T-helper 9 cell (primary cell): Measurements from ENCODE around the gene HYAL4.
"Not testable (repeated sequence)": the region's sequence is repeated elsewhere in the genome, so short reads cannot be mapped to it uniquely, and the experiment has no call there.

Source experiments
- DNase-seq: peaks from one replicate; pipeline ENCODE4 v3.0.0-alpha.2; 2020

Gene HYAL4

DNA sequence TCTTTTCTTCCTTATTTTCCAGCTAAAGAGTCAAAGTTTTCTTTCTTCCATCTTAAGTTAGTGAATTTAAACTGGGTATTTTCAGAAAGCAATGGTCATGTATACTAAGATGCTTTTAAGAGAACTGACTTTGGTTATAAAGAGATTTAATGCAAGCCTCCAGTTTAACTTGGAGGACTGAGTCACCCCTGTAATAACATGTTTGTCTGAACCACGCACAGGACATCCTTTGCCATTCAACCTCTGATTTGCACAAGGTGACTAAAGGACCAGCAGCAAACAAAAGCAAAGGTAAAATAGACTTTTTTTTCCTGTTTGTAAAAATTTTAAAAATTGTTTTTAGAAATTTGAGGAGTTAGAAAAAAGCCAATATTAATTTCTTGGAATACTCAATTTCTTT is 2.9 kb downstream of the HYAL4 start:
- DNase-seq = no peak

DNA sequence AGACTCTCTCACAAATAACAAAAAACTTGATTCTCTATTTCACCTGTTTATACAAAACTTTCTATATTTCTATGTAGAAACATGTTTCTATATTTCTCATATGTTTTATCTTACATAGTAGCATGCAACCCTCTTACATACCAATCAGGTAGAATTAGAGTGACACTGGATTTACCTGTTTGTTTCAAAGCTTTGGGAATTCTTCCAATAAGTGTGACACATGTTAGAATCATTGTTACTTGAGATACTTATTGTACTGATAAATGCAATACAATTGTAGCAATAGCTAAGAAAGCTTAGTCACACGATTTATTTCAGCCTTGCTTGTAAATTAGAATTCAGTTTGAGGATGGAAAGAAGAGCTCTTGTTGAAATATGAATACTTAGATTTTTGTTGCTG is 4.9 kb downstream of the HYAL4 start:
- DNase-seq = no peak

DNA sequence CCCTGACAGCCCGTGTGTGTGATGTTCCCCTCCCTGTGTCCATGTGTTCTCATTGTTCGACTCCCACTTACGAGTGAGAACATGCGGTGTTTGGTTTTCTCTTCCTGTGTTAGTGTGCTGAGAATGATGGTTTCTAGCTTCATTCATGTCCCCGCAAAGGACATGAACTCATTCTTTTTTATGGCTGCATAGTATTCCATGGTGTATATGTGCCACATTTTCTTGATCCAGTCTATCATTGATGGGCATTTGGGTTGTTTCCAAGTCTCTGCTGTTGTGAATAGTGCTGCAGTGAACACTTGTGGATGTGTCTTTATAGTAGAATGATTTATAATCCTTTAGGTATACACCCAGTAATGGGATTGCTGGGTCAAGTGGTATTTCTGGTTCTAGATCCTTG is 6.4 kb downstream of the HYAL4 start:
- not testable (repeated sequence) for DNase-seq

DNA sequence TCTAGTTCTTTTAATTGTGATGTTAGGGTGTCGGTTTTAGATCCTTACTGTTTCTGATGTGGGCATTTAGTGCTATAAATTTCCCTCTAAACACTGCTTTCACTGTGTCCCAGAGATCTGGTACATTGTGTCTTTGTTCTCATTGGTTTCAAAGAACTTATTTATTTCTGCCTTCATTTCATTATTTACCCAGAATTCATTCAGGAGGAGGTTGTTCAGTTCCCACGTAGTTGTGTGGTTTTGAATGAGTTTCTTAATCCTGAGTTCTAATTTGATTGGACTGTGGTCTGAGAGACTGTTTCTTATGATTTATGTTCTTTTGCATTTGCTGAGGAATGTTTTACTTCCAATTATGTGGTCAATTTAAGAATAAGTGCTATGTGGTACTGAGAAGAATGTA is 9.3 kb downstream of the HYAL4 start:
- not testable (repeated sequence) for DNase-seq

DNA sequence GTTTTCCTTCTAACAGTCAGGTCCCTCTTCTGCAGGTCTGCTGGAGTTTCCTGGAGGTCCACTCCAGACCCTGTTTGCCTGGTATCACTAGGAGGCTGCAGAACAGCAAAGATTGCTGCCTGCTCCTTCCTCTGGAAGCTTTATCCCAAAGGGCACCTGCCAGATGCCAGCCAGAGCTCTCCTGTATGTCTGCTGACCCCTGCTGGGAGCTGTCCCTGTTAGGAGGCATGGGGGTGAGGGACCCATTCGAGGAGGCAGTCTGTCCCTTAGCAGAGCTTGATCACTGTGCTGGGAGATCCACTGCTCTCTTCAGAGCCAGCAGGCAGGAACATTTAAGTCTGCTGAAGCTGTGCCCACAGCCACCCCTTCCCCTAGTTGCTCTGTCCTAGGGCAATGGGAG is 11.5 kb downstream of the HYAL4 start:
- DNase-seq = not testable (repeated sequence)

DNA sequence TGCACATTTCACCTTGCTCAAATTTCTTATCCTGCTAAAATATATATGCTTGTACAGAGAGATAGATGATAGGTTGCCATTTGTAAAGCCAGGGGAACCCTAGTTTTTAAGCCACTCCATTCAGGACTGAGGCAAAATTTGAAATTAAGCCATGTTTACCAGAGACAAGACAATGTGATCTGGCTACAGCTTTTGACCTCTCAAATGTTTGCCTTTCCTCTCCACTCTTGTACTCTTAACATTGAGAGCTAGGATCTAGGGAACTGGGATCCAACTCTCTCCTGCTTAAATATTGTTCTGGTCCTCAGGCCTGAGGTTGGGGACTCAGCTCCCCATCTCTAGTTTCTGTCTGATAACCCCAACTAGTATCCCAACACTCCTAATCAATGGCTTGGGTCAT is 15.9 kb downstream of the HYAL4 start:
- no peak for DNase-seq

DNA sequence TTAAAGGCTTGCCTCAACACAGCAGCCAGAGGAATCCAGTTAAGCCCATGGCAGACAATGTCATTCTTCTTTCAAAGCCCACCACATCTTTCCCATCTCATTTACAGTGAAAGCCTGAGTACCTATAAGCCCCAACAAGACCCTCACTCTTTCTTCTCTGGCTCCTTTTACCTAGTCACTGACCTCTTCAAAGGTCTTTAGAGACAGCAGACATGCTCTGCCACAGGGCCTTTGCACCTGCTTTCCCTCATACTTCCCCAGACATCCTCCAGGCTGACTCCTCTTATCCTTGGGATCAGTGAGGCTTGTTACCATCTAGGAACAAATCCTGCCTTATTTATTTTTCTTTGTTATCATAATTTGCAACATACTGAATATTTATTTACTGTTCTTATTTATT is 17.8 kb downstream of the HYAL4 start:
- no peak for DNase-seq

DNA sequence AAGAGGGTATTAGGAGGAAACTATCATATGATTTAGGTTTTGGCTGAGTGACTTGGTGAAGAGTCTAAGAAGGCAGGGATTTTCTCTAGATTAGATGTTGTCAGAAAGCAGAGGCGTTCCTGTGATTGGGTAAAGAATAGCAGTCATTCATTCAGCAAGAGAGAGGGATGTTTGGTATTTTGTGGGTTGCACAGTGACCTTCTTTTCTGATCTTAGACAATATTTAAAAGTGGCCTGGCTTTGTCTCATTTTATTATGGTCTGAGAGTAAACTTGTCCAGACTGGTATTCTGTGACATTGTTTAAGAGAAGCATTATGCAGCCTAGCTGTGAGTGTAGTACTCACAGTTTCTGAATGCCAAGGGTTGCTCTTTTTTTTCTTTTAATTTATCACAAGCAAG is 18.5 kb downstream of the HYAL4 start:
- no peak for DNase-seq

DNA sequence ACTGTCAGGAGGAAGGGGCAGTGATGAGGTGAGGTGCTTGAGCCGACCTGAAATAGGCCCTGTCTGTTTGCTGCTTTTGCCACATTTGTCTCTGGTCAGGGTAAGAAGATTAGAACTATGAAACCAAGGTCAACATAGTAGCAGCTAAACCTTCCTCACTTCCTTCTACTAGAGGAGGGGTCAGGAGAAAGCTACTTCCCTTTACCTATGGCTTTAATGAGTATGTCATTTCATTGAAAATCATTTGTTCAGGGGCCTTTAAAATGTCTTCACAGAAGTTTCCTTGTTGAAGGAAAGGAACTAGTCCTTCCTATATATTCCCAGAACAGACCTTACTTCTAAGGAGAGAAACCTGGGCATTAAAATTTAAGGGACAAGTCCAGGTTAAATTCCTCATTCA is 19.0 kb downstream of the HYAL4 start:
- DNase-seq = no peak

DNA sequence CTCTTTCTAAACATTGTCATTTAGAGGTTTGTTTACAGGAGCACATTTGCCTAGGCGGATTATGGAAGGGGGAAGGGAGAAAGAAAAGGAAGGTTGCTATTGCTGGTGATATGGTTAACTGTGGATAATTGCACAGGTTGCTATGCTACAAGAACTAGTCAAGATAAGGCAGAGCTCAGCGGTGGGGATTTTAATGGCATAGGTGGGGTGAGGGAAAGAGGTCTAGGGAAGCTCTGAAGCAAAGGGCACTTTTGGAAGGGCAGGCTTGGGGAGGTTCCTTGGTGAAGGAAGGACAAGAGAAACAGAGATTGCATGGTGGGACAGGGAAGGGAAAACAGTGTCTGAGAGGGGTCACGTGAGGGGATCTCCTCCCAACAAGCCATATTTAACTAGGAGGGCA is 19.5 kb downstream of the HYAL4 start:
- no peak for DNase-seq

DNA sequence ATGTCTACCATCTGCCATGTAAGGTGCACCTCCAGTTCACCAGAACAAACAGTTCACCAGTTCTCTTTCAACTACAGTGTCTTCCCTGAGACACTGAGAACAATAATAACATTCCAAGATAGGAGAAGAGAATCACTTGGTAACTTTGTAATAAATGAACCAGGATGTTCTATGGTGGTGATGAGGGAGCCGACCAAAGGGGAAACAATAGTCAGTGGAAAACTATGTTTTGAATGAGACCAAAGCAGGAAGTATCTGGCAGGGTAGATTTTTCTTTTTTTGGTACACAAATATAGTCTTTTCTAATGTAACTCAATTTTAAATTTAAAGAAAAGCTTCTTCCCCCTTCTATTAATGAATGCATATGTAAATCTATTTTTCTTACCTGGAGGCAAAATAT is 20.0 kb downstream of the HYAL4 start:
- no peak for DNase-seq

DNA sequence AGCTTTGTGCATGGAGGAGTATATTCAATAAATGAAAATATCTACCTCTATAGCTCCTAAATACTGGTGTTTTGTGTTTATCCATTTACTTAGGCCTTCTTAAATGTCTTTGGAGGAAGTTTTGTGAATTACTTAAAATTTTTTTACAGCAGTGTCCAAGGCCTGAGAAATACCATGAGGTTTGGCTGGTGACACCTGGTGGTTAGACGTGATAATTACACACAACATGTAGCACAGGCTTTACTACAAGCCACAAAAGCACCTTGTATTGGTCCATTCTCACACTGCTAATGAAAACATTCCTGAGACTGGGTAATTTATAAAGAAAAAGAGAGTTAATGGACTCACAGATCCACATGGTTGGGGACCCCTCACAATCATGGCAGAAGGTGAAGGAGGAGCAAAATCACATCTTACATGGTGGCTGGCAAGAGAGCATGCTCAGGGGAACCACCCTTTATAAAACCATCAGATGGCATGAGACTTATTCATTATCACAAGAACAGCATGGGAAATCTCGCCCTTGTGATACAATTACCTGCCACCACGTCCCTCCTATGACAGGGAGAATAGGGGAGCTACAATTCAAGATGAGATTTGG is 20.6 kb downstream of the HYAL4 start:
- peak; percentile 2 for DNase-seq

DNA sequence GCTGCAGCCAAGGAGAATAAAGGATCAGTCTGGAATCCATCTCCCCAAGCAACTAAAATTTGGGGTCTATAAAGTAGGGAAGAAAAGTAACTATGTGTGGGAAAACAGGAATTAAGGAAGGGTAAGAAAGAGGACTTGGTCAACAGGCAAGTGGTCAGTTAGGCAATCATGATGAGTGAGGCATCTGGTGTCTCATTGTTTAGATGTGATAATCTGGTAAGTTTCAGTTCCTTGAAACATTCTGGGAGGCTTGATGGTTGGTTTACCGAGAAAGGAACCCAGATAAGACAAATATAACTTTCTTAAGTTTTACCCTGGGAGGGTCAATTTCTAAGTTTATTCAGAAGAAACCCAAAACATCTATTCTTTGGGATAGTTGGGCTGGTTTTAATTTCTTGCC is 22.3 kb downstream of the HYAL4 start:
- no peak for DNase-seq

DNA sequence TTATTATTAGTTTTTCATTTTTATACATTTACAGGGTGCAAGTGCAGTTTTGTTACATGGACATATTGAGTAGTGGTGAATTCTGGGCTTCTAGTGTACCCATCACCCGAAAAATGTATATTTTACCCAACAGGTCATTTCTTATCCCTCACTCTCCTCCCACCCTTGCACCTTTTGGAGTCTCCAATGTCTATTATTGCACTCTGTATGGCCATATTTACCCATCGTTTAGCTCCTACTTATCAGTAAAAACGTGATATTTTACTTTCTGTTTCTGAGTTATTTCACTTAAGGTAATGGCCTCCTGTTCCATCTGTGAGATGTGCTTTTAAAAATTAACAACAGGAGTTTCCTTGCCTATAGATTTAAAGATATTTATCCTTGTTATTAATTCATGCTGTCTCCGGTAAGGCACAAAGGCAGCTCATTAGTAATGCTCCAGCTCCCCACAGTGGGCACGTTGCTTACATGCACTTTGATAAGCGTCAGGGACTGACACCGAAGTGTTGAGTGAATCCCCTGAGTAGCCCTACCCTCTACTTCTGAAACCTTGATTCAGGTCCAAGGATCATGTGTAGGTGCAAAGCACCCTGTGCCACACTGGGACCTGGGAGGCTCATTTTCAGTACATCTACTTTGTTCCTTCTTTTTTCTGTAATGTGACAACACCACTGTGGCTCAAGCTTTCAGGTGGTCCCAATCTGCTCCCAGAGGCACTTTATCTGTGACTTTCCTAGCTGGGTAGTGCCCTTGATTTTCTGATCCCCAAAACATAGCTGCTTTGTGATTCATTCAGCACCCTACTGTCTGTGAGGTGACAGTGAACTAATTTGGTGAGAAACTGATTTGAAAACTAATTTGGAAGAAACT is 27.3 kb downstream of the HYAL4 start:
- DNase-seq = peak; percentile 3

DNA sequence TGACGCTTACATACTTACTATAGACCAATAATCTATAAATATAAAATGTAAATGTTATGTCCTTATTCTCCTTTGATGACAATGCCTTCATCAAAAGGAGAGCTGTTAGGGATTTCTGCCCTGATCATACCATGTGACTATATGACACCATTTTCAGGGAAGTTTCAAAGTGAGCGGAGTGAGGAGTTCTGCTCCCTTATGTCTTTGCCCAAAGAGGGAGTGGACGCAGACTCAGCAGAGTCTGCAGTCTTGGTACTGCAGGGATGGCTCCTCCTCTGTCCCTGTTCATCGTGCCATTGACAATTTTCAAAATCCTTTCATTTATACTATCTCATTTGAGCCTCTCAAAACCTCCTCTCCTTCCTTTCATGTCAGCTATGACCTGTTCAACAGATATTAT is 27.9 kb downstream of the HYAL4 start:
- DNase-seq = no peak

DNA sequence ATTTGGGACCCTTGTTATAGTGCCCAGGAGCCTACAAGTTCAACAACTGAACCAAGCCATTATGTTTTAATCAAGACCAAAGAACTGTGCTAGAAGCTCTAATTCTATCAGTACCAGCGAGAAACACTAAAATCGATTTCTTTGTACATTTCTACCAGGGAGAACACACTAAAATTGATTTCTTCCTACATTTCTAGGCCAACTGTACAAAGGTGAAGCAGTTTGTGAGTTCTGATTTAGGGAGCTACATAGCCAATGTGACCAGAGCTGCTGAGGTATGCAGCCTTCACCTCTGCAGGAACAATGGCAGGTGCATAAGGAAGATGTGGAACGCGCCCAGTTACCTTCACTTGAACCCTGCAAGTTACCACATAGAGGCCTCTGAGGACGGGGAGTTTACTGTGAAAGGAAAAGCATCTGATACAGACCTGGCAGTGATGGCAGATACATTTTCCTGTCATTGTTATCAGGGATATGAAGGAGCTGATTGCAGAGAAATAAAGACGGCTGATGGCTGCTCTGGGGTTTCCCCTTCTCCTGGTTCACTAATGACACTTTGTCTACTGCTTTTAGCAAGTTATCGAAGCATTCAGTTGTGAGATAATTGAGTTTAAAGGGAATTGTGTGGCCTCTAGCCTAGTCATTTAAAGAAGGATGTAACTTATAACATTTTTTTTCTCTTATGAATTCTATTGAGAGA is 31.7 kb downstream of the HYAL4 start:
- no peak for DNase-seq

DNA sequence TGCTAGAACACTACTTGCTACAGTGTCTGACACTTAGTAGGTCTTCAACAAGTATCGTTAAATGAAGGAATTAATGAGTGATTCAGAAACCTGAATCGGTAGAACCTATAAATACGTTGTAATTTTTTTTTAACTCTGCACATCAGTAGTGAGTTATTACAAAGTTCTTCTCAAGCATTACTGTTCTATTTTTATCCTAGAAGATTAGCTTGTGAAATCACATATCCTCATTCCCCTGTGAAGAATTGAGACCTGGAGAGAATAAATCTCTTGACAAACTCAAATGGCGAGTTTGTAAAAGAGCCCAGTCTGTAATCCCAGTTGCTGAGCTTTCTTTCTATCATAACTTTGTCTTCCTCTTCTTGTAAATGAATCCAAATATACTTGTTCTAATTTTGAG is 34.7 kb downstream of the HYAL4 start:
- DNase-seq = no peak

DNA sequence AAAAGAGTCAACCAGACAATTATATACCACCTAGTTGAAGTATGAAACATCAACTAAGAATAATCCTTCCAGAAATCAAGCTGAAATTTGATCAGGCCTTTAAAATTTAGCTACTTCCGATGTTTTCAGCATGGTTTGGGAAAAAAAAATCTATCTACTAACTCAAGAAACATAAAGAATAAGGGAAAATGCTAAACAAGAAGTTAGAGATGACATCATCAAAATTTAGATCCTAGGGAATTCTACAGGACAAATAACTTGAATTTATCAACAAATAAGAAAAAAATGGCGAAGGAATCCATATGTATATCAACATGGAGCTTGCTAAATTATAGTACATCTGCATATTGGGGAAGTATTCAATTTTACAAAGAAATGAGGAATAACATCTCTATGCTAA is 36.3 kb downstream of the HYAL4 start:
- DNase-seq = no peak

DNA sequence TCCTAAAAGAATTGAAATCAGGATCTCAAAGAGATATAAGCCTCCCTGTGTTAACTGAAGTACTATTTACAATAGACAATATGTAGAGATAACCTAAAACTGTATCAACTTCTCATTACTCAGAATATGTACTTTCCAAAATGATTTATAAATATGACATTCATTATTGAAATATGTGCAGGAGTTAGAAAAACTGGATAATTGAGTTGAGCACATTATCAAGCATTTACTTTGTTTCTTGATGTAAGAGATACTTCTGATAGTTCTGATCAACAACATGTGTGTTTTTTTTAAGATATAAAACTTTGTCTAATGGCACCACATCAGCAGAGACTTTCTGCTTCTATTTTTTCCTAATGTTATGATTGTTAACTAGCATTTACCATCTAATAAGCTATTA is 38.2 kb downstream of the HYAL4 start:
- no peak for DNase-seq

DNA sequence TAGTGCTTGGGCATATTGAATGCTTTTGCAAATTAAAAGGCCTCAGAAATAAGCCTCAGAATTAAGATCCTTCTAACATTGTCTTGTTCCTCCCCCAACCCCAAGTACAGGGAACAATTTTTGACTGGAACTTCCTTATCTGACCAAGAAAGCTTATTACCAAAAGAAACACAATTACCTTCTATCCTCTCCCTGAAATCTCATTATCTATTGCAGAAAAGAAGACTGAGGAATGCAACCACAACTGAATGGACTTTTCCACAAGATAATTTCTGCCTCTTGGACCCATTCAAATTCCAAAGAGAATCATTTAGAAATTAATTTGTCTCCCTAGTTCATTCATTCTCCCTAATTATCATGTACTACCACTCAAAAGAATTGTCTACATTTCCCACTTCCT is 43.2 kb downstream of the HYAL4 start:
- DNase-seq = no peak

DNA sequence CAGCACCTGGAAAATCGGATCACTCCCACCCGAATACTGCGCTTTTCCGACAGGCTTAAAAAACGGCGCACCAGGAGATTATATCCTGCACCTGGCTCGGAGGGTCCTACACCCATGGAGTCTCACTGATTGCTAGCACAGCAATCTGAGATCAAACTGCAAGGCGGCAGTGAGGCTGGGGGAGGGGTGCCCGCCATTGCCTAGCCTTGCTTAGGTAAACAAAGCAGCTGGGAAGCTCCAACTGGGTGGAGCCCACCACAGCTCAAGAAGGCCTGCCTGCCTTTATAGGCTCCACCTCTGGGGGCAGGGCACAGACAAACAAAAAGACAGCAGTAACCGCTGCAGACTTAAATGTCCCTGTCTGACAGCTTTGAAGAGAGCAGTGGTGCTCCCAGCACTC is 49.8 kb downstream of the HYAL4 start:
- not testable (repeated sequence) for DNase-seq

DNA sequence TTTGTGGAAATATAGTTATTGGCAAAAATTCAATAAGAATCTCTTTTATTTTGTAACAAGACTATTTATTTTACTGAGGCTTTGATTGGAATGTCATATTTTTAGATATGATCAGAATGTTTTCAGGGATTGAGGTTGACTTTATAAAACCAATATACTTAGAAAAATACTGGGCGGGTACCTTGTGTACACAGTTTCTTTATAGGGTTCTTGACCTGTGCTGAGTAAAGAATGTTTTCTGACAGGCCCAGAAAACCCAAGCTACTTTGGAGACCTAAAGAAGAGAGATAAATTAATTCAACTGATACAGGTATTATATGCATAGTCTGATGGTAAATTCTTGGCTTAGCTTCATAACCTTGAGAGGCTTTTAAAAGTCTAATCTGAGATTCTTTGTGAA is 56.1 kb downstream of the HYAL4 start:
- no peak for DNase-seq

DNA sequence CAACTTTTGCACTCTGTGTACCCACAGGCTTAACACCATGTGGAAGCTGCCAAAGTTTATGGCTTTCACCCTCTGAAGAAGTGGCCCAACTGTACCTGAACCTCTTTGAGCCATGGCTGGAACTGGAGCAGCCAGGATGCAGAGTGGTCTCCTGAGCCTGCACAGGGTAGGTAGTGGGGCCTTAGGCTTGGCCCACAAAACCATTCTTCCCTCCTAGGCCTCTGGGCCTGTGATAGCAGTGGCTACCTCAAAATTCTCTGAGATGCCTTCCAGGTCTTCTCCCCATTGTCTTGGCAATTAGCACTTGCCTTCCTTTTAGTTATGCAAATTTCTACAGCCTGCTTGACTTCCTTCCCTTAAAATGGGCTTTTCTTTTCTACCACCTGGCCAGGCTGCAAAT is 60.7 kb downstream of the HYAL4 start:
- DNase-seq = no peak

DNA sequence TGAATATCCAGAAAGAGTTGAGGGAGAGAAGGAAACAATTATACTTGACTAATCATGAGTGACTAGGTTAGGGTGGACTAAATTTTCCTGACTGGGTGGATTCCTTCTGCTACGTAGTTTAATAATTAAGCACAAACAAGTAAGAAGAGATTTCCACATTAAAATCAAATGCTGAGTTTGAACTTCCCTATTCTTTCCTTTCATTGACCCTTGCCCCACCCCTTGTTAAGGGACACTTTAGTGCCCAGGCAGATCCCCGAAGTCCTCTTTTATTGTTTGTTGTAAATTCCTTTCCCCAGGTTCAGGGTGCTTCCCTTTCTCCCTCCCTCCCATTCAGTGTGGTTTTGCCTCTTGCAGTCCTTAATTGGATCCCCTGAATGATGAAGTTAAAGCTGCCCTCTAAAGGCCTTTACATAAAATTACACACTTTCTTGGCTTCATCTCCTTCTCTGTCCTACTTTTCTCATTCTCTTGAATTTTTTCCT is 71.3 kb downstream of the HYAL4 start:
- DNase-seq = no peak
